ENCODE results near the gene BCLAF1.
"Not testable (repeated sequence)": the region's sequence is repeated elsewhere in the genome, so short reads cannot be mapped to it uniquely, and the experiment has no call there.

The BCLAF1 gene

DNA sequence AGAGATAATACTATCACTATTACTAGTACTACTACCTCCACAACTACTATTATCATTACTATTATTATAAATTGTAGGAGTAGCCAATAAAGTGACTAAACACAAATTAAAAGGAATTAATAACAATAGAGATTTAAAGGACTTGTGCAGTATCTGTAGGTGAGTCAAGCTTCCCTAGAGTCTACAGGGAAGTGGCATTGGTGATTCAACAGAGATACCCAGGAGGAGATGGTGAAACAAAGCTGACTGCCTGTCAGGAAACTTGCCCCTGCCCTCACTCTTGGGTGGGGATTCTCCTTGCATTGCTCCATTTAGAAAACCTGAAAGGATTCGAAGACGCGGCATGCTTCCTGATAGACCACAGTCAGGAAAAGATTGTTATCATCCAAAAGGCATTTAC, 23.3 kb upstream of the BCLAF1 start:
- no peak for DNase-seq

DNA sequence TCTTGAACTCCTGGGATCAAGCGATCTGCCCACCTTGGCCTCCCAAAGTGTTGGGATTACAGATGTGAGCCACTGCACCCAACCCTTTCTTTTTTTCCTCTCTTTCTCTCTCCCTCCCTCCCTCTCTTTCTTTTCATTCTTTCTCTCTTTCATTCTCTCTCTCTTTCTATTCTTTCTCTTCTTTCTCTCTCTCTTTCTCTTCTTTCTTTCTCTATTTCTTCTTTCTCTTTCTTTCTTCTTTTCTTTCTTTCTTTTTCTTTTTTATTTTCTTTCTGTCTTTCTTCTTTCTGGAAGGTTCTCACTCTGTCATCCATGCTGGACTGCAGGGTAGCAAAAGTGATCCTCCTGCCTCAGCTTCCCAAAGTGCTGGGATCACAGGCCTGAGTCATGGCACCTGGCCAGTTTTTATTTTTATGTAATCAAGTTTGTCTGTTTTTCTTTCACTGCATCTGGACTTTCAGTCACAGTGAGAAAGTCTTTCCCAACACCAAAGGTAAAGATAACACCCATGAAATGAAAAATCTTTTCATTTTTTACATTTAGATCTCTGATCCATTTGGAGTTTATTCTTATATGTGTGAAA, 20.2 kb upstream of the BCLAF1 start:
- DNase-seq = no peak

DNA sequence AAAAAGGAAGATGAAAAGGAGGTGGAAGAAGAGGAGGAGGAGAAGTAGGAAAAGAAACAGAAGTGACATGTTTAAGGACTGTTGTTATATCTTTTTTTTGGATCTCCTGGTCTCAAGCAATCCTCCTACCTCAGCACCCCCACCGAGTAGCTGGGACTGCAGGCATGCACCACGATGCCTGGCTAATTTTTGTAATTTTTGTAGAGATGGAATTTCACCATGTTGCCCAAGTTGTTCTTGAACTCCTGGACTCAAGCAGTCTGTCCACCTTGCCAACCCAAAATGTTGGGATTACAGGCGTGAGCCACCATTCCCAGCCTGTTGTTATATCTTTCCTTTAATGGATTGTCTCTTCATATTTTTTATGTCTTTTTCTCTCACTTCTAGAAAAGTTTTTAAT, 19.5 kb upstream of the BCLAF1 start:
- no peak for DNase-seq

DNA sequence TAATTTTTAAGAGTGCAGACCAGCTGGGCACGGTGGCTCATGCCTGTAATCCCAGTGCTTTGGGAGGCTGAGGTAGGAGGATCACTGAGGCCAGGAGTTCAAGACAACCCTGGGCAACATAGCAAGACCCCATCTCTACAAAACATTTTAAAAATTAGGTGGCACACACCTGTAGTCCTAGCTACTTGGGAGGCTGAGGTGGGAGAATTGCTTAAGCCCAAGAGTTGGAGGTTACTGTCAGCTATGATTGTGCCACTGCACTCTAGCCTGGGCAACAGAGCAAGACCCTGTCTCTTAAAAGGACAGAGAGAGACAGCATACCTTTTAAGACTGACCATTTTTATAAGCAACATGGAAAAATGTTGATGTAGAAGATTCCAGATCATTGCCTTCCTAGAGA, 18.8 kb upstream of the BCLAF1 start:
- not testable (repeated sequence) for DNase-seq

DNA sequence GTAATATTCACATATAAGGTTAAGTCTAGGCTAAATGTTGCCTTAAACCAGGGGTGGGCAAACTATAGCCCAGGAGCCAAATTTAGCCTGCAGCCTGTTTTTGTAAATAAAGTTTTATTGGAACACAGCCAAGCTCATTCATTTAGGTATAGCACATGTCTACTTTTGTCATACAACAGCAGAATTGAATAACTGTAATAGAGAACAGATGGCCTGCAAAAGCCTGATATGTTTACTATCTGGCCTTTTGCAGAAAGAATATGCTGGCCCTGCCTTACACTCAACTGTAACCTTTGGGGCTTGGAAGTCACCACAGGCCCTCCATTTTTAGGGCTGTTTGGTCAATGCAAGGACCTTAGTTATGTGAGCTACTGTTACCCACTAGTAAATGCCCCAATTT, 17.7 kb upstream of the BCLAF1 start:
- DNase-seq = no peak

DNA sequence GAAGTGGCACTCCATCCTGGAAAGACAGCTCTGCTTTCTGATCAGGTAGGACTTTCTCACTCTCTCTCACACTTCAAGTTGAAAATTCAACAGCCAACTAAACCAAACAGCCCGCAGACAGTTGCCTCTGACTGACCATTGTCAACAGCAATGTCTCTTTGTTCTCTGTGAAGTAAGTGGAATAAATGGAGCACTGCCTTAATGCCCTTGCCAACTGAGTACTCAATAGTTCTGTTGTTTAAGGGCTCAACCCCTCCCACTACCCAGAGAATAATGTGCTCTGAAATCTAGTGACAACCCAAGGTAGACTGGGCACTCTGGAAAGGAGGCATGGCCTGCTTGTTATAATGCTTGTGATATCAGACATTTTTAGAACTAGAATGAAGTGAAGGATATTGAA, 16.8 kb upstream of the BCLAF1 start:
- DNase-seq = peak in 28 of 51 donors; percentile 7 to 88 (median 34)

DNA sequence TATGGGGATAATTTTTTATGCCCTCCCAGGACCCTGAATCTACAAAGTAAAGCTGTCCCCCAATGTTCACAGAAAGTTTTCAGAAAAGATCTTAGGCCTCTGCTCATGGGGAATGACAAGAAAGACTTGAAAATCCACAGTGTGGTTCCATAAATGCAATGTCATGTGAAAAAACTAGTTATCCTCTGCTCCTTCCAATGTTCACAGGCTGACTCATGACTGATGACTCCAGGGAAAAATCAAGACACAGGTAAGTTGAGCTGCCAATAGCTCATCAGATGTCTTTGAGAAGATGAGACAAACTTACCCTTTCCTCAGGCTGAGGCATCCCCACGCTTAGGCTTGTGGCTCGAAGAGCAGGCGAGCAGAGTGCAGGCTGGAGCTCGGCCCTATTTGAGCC, 14.8 kb upstream of the BCLAF1 start:
- DNase-seq = no peak

DNA sequence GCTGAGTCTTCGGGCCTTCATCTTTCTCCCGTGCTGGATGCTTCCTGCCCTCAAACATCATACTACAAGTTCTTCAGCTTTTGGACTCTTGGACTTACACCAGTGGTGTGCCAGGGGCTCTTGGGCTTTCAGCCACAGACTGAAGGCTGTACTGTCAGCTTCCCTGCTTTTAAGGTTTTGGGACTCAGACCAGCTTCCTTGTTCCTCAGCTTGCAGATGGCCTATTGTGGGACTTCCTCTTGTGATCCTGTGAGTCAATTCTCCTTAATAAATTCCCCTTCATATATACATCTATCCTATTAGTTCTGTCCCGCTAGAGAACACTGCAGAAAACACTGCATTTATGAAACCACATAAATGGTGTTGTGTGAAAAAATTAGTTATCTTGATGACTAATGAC, 13.9 kb upstream of the BCLAF1 start:
- no peak for DNase-seq

DNA sequence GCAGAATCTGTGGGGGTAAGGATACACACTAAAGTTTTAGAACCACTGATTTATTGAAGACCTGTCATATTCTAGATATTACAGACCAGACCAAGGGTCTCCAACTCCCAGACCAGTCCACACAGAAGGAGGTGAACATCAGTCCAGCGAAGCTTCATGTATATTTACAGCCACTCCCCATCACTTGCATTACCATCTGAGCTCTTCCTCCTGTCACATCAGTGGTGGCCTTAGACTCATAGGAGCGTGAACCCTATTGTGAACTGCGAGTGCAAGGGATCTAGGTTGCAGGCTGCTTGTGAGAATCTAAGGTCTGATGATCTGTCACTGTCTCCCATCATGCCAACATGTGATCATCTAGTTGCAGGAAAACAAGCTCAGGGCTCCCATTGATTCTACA, 5.0 kb upstream of the BCLAF1 start:
- DNase-seq = no peak

DNA sequence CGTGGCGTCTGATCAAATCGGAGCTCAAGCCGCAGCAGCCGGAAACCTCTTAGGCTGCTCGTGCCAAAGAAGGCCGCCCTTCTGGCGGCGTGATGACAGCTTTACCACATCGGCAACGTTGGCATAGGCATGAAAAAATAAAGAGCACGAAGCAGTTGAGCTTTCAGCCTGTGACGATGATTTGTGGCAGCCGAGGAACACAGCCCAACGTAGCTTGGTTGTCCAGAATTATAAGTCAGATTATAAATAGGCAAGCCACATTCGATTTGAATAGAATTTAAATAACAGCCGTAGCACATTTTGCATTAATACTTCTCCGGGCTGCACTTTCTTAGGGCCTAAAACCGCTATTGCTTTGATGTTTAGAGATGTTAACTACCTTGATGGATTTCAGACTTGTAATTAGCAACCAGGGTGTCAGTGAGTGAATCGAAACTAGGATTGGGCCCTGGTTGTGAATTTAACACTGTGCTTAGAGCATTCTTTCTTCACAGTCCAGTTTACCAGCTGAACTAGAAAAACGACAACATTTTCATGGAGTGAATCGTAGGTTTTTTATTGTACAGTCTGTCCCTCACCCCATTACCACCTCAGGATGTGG, 864 bp upstream of the BCLAF1 start:
- DNase-seq = peak in 33 of 51 donors; percentile 20 to 88 (median 50)

DNA sequence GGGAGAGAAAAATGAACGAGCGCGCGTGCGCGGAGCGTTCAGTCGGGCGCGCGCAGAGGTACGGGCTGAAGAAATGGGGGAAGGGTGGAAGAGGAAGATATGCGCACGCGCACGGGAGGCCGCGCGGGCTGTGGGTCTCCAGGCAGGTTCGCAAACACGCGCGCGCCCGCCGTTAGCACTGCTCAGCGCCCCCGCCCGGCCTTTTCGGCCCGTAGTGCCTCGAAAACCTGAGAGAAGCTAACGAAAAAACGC, 393 bp downstream of the BCLAF1 start:
- DNase-seq = peak; percentile 20 to 92 (median 79)

DNA sequence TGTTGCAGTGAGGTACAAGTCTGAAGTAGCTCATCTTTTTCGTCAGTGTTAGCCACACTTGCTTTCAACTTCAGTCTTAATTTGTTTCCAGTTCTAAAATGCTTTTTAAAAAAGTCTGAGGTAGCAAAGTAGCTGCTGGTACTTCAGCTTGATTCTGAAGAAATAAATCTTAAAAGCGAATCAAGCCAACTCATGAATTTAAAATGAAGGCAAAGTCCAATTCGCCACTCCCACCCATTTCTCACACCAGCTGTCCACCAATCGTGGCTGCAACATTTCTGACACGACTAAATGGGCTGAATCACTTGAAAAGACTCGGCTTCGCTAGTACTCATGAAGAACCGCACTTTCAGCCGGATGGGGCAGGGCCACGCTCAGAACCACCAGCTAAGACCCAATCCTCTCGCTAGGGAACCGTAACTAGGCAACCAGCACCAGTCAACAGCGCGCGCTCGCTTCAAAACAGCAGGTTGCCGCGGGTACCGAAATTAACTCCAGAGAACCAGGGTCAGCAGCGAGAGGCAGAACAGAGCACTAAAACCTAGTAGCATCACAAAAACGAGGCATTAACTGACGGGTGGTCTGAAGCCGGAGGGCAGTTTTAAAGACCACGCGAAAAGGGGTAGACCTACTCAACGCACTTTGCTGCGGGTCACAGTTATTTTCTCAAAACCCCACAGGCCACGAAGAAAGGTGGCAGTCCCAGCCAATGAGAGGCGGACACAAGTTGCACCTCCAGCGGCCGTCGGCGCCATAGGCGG, 900 bp downstream of the BCLAF1 start:
- DNase-seq = peak in 46 of 51 donors; percentile 17 to 84 (median 66)

DNA sequence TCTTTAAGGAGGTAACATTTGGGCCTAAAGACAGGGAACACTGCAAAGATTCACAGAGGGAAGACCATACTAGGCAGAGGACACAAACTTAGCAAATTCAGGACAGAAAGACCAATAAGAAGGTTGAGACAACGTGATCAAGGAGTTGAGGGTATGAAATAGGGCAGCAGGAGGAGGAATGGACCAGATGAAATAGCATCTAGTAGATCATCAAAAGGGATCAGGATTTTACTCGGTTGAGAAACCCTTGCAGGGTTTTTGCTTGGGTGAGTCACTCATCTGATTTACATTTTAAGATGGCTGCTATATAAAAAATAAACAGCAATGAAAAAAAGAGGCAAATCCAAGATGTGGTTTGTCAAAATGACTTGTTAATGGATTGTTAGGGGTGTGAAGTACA, 4.7 kb downstream of the BCLAF1 start:
- DNase-seq = no peak

DNA sequence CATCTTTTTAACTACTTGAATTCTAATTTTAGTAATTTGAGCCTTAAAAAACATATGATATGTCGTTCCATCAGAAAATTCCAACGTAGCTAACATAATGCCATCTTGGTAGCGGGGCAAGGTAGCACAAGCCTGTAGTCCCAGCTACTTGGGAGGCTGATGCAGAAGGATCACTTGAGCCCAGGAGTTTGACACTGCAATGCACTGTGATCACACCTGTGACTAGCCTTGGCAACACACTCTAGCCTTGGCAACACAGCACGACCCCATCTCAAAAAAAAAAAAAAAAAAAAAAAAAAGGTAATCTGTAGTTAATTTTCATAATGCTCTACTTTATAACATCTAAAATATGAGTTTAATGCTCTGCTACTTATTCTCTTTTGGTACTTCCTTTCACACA, 6.7 kb downstream of the BCLAF1 start:
- DNase-seq = no peak

DNA sequence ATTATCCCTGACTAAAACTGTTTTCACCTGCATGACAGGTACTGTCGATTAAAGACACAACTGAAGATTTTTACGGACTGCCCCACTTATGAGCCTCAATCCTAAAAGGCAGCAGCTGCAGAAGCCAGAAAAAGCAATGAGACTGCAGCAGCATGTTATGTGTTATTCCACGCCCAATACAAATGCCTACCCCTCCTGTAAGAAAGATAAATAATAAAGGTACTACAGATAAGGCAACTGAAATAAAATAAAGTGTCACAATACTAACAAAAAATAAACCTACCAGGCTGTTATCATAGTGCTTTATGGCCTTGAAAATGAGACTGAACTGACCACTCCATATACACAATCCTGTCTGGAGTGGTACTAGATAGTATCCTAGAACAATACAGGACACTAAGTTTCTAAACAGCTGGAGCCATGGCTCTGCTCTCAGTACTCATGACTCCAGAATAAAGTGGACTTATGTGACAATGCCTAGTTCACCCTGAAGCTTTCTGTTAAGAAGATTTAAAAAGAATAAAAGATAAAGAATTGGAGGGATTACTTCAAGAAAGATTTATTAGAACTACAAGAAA, 9.5 kb downstream of the BCLAF1 start:
- DNase-seq = no peak

DNA sequence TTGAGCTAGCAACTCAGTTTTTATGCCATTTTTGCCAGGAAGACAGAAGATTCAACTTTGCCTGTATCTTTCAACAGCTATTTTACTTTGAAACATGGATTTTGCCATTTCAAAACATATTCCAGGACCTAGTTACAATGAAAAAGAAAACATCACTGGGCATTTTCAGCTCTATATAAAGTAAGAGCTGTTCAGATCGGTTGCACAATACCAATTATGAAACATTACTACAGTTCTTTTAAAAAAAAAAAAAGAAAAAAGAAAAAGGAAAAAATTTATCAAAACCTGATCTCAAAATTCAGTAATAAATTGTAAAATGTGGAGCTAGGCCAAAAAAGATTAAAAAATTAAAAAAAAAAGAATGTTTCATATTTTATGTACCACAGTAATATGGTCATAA, 15.6 kb downstream of the BCLAF1 start:
- DNase-seq = no peak

DNA sequence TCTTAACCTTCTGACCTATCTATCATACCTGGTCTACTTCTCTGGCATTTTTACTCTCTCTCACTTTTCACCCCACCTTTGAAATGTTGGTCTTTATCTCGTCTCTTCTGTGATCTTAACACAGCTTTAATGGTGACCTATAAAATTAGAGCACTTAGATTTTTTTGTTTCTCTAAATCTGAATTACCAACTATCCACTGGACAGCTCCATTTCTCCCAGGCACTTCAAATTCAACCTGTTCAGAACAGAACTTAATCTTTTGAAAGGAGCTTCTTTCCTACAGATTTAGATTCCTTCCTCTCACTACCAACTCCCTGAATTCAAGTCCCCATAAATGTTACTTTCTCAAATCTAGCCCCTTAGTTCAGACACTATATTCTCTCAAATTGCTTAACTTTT, 24.5 kb downstream of the BCLAF1 start:
- no peak for DNase-seq

DNA sequence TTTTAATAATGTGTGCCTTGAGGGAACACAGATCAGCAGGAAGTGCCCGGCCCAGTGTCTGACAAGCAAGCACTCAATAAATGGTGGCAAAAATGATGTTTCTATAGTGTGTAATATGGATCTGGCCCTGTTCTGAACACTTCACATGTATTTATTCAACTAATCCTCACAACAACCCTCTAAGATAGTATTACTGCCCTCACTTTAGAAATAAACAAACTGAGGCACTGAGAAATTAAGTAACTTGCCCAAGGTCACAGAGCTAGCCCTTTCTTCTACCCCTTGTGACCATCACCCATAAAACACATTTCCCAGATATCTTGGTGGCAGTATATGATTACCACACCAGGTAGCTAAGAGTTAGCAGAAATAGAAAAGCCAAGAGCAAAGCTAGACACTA, 26.7 kb downstream of the BCLAF1 start:
- DNase-seq = no peak

DNA sequence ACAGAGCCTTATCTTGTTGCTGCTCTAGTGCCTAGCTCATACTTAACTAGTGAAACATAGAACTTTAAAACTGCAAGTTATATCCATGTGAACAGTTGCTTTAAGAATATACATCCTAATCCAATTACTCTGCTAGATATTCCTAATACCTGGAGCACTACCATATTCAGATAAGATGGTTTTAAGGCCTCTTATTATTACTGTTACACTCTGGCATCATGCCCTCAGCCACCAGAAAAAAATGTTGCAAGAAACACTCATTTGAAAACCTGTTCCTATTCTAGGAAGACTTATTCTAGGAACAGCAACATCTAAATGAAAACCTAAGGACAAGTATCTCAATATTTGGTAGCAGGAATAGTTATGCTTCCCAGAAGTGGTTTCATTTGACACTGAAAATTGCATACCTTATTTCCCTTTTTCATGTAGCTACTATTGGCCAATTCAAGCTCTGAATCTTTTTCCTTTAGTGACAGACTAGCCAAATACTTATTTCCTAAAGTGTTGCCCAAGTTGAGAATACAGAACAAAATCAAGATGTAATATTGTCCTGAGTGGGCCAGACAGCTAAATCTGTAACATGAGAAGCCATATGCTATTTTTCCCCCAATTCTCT, 34.7 kb downstream of the BCLAF1 start:
- no peak for DNase-seq

DNA sequence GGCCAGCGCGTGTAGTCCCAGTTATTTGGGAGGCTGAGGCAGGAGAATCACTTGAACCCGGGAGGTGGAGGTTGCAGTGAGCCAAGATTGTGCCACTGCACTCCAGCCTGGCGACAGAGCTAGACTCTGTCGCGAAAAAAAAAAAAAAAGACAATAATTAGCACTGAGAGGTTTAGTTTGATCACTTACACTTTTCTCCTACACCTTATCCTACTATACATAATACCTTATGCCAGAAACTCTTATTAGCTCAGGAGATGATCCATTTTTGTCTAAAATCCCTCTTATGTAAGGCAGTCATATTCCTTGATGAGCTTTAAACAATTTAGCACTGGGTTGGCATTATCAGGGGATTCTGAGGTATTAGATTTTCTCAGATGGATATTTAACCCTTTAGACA, 35.9 kb downstream of the BCLAF1 start:
- DNase-seq = no peak

DNA sequence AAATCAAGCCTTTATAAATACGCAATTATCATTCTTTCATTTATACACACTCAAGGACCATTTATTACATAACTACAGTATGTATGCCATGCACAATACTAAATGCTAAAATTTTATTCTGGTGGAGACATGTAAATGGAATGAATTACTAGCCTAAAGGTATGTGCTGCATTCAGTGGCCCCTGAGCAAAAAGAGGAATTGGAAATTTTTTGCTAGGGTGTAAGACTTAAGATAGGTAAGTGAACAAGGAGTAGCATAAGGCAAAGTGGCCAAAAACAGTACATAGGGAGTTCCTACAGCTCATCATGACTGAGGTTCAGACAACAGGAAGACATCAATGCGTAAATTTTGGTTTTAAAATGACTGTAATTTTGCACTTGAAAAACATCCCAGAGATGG, 37.2 kb downstream of the BCLAF1 start:
- no peak for DNase-seq

DNA sequence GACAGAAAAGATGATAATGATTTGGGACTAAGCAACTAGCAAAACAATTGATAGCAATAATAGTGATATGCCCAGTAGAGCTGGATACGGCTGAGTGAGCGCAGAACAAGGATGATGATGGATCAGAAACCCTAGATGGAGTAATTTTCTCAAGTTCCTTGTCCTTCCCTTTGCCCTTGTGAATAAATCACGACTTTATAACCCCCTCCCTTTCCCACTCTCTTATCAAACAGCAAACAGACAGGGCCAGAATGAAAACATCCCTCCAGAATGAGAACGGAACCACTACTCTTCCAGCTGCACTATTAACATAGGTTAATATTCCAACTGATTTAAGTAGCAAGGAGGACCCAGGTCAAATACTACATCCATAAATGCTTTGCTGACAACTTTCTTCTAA, 38.3 kb downstream of the BCLAF1 start:
- no peak for DNase-seq

DNA sequence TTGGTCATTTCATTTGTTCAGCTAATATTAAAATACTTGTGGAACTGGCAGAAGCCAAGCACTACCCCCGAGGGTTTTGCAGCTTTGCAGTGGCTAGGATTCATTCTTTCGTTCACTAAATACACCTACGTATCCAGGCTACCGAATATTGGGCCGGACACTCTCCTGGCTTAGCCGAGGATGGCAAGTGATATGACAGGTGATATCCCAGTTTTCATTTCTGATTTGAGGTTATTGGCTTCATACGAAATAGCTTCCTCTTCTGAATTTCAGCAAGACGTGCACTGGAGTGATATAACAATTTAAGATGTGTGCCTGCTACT, 39.0 kb downstream of the BCLAF1 start:
- no peak for DNase-seq

Measured in hypothalamus (tissue), 51 donors.